Measurements from ENCODE around the gene SP7. TPM values are rescaled to one million over a fixed set of nuclear protein-coding genes. Genes with fewer than 3 reads are reported as not detected.

The SP7 gene
- total RNA-seq, 4 donors from 2014 or later = not detected

DNA sequence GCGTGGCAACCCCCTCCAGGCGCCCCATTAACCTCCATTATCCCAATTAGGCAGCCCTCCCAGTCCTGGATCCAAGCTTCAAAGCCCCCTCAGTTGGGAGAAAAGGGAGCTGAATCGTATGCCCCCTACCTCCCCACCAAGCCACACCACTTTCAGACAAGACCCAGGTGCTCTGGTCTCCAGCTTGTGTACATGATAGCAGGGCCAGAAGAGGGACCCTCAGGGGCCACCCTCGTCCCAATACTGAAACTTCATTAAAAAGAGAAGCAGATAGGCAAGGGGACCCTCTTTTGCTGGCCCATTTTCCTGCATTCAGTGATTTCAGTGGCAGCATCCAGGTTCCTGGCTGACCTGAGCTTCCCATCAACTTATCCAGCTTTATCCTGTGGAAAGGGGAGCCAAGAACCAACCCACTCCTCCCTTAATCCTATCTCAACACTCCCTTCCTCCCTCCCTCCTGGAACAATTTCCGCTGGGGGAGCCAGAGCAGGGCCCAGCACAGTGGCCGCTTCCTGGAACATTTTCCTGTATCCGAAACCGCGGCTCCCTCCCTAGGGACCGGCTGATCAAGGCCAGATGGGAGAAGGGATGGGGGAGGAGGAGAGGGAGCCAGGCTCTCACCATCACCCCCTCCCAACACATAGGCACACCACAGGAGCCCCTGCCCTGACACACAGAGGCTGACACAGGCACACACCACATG lies 9.5 kb upstream of the SP7 start:
- H3K27ac ChIP-seq = peak overlapping the region; percentile 40 to 91 (median 82)
- H3K9me3 ChIP-seq = no peaks in the 10 kb centered on the region
- intact Hi-C loops (cut with DNase I) = no loop called here
- peak overlapping the region in 3 of 4 donors; percentile 58 to 76 (median 58) for H3K4me3 ChIP-seq
- H3K4me1 ChIP-seq = peaks cover 0 to 22% (median 12%) of the 10 kb centered on the region in 3 donors
- peaks cover 0 to under 1% (median 0%) of the 10 kb centered on the region in 4 donors for H3K27me3 ChIP-seq
- no peak for TF ChIP-seq POLR2A (IDR thresholded peaks at IDR 0.05)
- TF ChIP-seq, protein P1, sequence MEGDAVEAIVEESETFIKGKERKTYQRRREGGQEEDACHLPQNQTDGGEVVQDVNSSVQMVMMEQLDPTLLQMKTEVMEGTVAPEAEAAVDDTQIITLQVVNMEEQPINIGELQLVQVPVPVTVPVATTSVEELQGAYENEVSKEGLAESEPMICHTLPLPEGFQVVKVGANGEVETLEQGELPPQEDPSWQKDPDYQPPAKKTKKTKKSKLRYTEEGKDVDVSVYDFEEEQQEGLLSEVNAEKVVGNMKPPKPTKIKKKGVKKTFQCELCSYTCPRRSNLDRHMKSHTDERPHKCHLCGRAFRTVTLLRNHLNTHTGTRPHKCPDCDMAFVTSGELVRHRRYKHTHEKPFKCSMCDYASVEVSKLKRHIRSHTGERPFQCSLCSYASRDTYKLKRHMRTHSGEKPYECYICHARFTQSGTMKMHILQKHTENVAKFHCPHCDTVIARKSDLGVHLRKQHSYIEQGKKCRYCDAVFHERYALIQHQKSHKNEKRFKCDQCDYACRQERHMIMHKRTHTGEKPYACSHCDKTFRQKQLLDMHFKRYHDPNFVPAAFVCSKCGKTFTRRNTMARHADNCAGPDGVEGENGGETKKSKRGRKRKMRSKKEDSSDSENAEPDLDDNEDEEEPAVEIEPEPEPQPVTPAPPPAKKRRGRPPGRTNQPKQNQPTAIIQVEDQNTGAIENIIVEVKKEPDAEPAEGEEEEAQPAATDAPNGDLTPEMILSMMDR (IDR thresholded peaks at IDR 0.05) = peak in 1 of 6 experiments; percentile 5
- 59% methylated on average over 2 to 7 of the region's 10 CpGs for WGBS, 2 donors
- DNase-seq = no peak
- H3K36me3 ChIP-seq = no peaks in the 10 kb centered on the region

DNA sequence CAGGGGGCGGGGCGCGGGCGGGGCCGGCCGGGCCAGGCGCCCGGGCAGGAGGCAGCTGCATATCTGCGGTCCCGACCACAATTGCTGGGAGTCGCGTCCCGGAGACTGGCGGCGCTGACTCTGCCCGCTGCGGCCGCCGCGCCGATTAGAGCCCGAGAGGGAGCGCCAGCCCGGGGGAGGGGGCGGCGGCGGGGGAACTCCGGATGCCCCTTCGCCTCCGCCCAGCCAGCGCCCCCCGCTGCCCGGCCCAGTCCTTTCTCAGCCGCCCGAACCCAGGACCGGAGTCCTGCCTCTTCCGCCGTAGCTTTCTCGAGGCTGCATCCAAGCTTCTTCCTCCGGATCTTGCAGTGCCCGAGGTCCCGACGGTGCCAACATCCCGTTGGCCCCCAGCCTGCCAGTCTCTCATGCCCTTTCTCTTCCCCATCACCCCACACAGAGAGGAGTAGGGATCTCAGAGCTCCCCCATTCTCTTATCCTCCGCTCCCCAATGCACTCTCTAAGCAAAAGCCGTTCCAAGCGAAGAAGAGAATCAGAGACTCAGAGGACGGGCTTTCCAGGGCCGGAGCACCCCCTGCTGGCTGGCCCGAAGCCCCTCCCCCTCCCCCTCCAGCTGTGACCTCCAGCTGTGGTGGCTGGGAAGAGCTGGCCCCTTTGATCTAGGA lies 8.8 kb upstream of the SP7 start:
- H3K9me3 ChIP-seq = no peaks in the 10 kb centered on the region
- no peaks in the 10 kb centered on the region for H3K36me3 ChIP-seq
- WGBS, 2 donors = 0 to 2% methylated on average over 2 to 5 of the region's 50 CpGs
- peak overlapping the region; percentile 40 to 91 (median 82) for H3K27ac ChIP-seq
- intact Hi-C loops (cut with DNase I) = no loop called here
- TF ChIP-seq, protein P1 (IDR thresholded peaks at IDR 0.05) = peak; percentile 60 to 75 (median 68)
- TF ChIP-seq POLR2A (IDR thresholded peaks at IDR 0.05) = peak in 1 of 4 donors; percentile 49
- H3K4me3 ChIP-seq = peak overlapping the region; percentile 38 to 76 (median 58)
- peaks cover 0 to 4% (median 0%) of the 10 kb centered on the region in 4 donors for H3K27me3 ChIP-seq
- H3K4me1 ChIP-seq = peaks cover 0 to 22% (median 12%) of the 10 kb centered on the region in 3 donors
- no peak for DNase-seq

DNA sequence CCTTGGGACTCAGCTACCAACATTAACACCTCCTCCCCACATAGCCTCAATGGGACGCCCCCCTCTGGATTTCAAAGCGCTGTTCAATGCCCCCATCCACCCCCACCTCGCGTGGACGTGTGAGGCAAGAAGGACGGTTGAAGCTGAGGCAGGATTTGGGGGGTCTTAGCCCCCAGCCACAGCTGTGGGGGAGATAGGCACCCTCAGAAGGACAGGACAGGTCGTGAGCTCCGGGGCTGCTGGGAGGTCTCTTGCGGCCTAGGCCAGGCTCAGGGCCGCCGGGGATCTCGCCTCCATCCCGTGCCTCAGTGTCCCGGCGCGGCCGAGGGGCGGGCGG lies 8.3 kb upstream of the SP7 start:
- no peak for TF ChIP-seq POLR2A (IDR thresholded peaks at IDR 0.05)
- TF ChIP-seq, protein P1 (IDR thresholded peaks at IDR 0.05) = no peak
- Histone ChIP-seq H3K4me1 (peaks cover 0 to 22% (median 12%) of the 10 kb centered on the region in 3 donors), H3K9me3 (no peaks in the 10 kb centered on the region), H3K27me3 (peaks cover 0 to 4% (median 0%) of the 10 kb centered on the region in 4 donors), H3K4me3 (peak overlapping the region; percentile 38 to 76 (median 58)), H3K36me3 (no peaks in the 10 kb centered on the region), H3K27ac (peak overlapping the region; percentile 40 to 91 (median 82))
- DNase-seq = no peak
- 14 to 17% methylated on average over 2 of the region's 19 CpGs for WGBS, 2 donors
- intact Hi-C loops (cut with DNase I) = no loop called here

DNA sequence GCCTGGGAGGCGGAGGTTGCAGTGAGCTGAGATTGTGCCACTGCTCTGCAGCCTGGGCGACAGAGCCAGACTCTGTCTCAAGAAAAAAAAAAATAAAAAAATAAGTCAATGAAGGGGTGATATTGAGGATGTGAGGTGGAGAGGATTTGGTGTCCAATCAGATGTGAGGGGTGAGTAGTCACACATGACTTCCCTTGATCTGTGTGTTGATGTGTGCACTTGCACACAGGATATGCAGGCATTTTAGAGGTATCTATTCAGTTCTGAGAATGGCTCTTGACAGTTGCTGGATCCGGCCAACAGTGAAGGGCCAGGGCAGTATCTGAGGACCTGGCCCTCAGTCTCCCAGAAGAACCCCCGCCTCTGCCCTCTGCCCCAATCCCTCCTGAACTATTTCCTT lies 7.8 kb upstream of the SP7 start:
- no peaks in the 10 kb centered on the region for H3K36me3 ChIP-seq
- H3K4me3 ChIP-seq = no peak overlapping the region
- no peak for DNase-seq

More for the DNA sequence above, 7.8 kb upstream of the SP7 start:
- intact Hi-C loops (cut with DNase I) = no loop called here
- Histone ChIP-seq H3K9me3 (no peaks in the 10 kb centered on the region), H3K27me3 (peaks cover 0 to 8% (median 0%) of the 10 kb centered on the region in 4 donors), H3K4me1 (peaks cover 0 to 22% (median 12%) of the 10 kb centered on the region in 3 donors), H3K27ac (no peak overlapping the region)
- TF ChIP-seq, protein P1 (IDR thresholded peaks at IDR 0.05) = no peak
- TF ChIP-seq POLR2A (IDR thresholded peaks at IDR 0.05) = no peak
- WGBS, 2 donors = 92 to 95% methylated on average over 4 of the region's 4 CpGs

All from esophagus squamous epithelium (tissue), 5 donors.